Mucosa of descending colon (tissue), 3 donors: Measurements from ENCODE around the gene TMEM209. TPM values are rescaled to one million over a fixed set of nuclear protein-coding genes. Genes with fewer than 3 reads are reported as not detected.
A peak's percentile ranks its signal among the peaks of the same experiment; 100 is the strongest.
"Not testable (repeated sequence)": the region's sequence is repeated elsewhere in the genome, so short reads cannot be mapped to it uniquely, and the experiment has no call there.

Experiments used
- ATAC-seq: fragments of 200-7000 bp; cut with Tn5 transposase; one replicate; pipeline ENCODE4 v1.9.1; 2020; ENCODE audit warnings: mild to moderate bottlenecking, moderate library complexity
- DNase-seq, 3 donors: peaks; one replicate each; pipeline ENCODE4 v3.0.0-alpha.2; 2020
- H3K36me3 ChIP-seq: fragments of 200-600 bp; one replicate; pipeline ENCODE4 v1.8.0; 2021; ENCODE audit warnings: low read depth, mild to moderate bottlenecking
- H3K4me1 ChIP-seq: fragments of 200-600 bp; one replicate; pipeline ENCODE4 v1.8.0; 2021; ENCODE audit warnings: low read depth, mild to moderate bottlenecking
- H3K4me3 ChIP-seq: fragments of 200-600 bp; one replicate; pipeline ENCODE4 v1.8.0; 2021; ENCODE audit warnings: mild to moderate bottlenecking
- H3K9me3 ChIP-seq: fragments of 200-600 bp; one replicate; pipeline ENCODE4 v1.8.0; 2021; ENCODE audit warnings: mild to moderate bottlenecking
- intact Hi-C, 2 donors: fragments of 100-400 bp; cut with DNase I in 1 of 2; cut with micrococcal nuclease in 1 of 2; formaldehyde crosslinking; loops; one replicate each; pipeline versions ENCODE4 v1.11.0 to v1.11.1; 2022; cut with DNase I, micrococcal nuclease
- total RNA-seq, 3 donors: library from RNA; stranded (reverse); fragmentation: NEBNext Ultra II Directional in 2 of 3; extraction: Animal tissue kit (Norgen Biotek cat#: 25700) in 2 of 3; gene quantifications; one replicate each; pipeline versions ENCODE4 v1.2.1 to v1.2.4, GENCODE V29; 2021 to 2023
- TF ChIP-seq, protein P1 (sequence below): fragments of 200-600 bp; IDR thresholded peaks from one replicate; pipeline ENCODE4 v1.8.0; 2022; ENCODE audit warnings: antibody characterized with exemption, mild to moderate bottlenecking
- donor health status: DM: no; HTN: no; CAD: no; lungs with moderate emphysema.
- donor health status: DM: no; HTN: no; CAD: no.
- donor health status: DM: no; HTN: yes; CAD: no.

Gene TMEM209
- total RNA-seq, 3 donors from 2014 or later, result 19.1 to 28.9 (median 27.6) TPM

GRCh38 chr7:130240240-130240639, 35.0 kb upstream of the TMEM209 start:
- ATAC-seq (no peak), DNase-seq (no peak)
- no peak overlapping the region for H3K4me3 ChIP-seq
- intact Hi-C loops, result no loop called here
- TF ChIP-seq, protein P1, sequence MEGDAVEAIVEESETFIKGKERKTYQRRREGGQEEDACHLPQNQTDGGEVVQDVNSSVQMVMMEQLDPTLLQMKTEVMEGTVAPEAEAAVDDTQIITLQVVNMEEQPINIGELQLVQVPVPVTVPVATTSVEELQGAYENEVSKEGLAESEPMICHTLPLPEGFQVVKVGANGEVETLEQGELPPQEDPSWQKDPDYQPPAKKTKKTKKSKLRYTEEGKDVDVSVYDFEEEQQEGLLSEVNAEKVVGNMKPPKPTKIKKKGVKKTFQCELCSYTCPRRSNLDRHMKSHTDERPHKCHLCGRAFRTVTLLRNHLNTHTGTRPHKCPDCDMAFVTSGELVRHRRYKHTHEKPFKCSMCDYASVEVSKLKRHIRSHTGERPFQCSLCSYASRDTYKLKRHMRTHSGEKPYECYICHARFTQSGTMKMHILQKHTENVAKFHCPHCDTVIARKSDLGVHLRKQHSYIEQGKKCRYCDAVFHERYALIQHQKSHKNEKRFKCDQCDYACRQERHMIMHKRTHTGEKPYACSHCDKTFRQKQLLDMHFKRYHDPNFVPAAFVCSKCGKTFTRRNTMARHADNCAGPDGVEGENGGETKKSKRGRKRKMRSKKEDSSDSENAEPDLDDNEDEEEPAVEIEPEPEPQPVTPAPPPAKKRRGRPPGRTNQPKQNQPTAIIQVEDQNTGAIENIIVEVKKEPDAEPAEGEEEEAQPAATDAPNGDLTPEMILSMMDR, result no peak
- H3K36me3 ChIP-seq, result no peaks in the 10 kb centered on the region
- no peaks in the 10 kb centered on the region for H3K9me3 ChIP-seq
- no peaks in the 10 kb centered on the region for H3K4me1 ChIP-seq

DNA sequence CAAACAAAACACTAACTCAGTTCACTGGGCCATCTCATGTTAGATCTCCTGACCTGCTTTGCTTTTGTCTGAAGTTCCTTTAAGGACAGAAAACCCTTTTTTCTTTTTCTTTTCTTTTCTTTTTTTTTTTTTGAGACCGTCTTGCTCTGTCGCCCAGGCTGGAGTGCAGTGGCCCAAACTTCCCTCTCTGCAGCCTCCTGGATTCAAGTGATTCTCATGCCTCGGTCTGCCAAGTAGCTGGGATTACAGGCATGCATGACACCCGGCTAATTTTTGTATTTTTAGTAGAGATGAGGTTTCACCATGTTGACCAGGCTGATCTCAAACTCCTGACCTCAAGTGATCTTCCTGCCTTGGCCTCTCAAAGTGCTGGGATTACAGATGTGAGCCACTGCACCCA, 31.2 kb upstream of the TMEM209 start:
- ATAC-seq, intact Hi-C loops, H3K9me3 ChIP-seq, DNase-seq, H3K36me3 ChIP-seq, H3K4me3 ChIP-seq, H3K4me1 ChIP-seq: not testable (repeated sequence)

DNA sequence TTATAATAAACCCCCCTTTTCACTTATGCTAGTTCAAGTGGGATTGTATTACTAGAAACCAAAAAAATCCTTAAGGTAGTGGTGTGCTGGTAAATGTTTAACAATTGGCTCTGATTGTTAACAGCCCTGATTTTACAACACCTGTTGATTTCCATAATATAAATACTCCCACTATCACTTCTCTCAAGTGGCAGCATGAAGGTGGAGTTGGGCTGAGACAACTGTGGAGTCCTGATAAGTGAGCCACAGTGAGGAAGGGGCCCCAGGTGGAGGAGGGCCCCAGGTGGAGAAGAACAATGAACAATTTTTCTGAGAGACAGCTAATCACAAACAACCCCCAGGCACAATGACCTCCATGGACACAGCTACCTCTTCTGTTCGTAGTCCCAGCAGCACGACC, 28.9 kb upstream of the TMEM209 start:
- H3K4me1 ChIP-seq, result no peaks in the 10 kb centered on the region
- TF ChIP-seq, protein P1, result no peak
- no peak for ATAC-seq
- H3K4me3 ChIP-seq, result no peak overlapping the region
- no peak for DNase-seq
- H3K9me3 ChIP-seq, result no peaks in the 10 kb centered on the region
- intact Hi-C loops, result no loop called here
- H3K36me3 ChIP-seq, result no peaks in the 10 kb centered on the region

GRCh38 chr7:130232209-130232608, 27.0 kb upstream of the TMEM209 start:
- DNase-seq (no peak), ATAC-seq (peak; percentile 51)
- no peaks in the 10 kb centered on the region for H3K36me3 ChIP-seq
- intact Hi-C loops, result no loop called here
- no peaks in the 10 kb centered on the region for H3K4me1 ChIP-seq
- TF ChIP-seq, protein P1, result no peak
- H3K9me3 ChIP-seq, result no peaks in the 10 kb centered on the region
- H3K4me3 ChIP-seq, result no peak overlapping the region

GRCh38 chr7:130231792-130232191, 26.6 kb upstream of the TMEM209 start:
- H3K36me3 ChIP-seq, result no peaks in the 10 kb centered on the region
- TF ChIP-seq, protein P1, result no peak
- intact Hi-C loops, result no loop called here
- H3K9me3 ChIP-seq, result no peaks in the 10 kb centered on the region
- H3K4me3 ChIP-seq, result no peak overlapping the region
- DNase-seq (no peak), ATAC-seq (no peak)
- no peaks in the 10 kb centered on the region for H3K4me1 ChIP-seq

DNA sequence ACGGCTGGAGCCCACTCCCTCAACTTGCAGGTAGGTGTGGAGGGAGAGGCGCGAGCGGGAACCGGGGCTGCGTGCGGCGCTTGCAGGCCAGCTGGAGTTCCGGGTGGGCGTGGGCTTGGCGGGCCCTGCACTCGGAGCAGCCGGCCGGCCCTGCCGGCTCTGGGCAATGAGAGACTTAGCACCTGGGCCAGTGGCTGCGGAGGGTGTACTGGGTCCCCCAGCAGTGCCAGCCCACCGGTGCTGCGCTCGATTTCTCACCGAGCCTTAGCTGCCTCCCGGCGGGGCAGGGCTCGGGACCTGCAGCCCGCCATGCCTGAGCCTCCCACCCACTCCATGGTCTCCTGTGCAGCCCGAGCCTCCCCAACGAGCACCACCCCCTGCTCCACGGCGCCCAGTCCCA, 24.8 kb upstream of the TMEM209 start:
- ATAC-seq, H3K4me1 ChIP-seq, intact Hi-C loops, H3K36me3 ChIP-seq, H3K9me3 ChIP-seq, DNase-seq, H3K4me3 ChIP-seq: not testable (repeated sequence)

DNA sequence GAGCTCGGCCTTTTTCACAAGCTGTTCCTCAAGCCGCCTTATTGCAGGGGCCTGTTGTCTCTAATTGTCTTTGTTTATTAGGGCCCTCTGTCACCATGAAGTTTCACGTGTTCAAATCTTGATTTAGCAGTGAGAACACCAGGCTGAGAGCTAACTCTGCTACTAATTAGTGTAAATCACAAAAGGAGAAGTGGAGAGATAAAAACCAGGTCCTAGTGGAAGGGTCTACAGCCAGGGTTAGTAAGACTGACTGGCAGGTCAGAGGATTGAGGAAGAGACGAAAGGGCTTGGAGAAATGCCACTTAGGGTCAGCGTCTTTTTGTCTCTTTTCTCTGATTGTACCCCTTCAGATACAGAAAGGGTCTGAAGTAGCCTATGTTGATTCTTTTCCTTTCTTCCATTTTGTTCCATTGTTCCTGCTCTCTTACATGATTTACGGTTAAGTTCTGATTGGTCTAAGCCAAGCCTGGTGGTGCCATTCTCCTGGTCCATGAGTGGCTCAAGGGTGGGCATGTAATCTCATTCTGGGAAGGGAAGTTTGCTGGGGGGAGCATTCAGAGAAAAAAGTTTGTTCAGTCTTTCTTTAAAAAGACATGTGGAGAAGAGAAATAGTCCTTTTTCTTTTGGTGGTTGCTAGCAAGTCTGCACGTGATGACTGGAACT, 23.8 kb upstream of the TMEM209 start:
- intact Hi-C loops, result no loop called here
- H3K36me3 ChIP-seq, result no peaks in the 10 kb centered on the region
- H3K4me1 ChIP-seq, result no peaks in the 10 kb centered on the region
- TF ChIP-seq, protein P1, result no peak
- ATAC-seq, result no peak
- no peaks in the 10 kb centered on the region for H3K9me3 ChIP-seq
- H3K4me3 ChIP-seq, result no peak overlapping the region
- no peak for DNase-seq
